BLaER1 treated with 17β-estradiol and CSF1 and Interleukin-3, amounts not matched to agents 10 nM and 100 nM (cell line): ENCODE results near the gene HDGFL3.

ENCODE experiments used
- H3K27ac ChIP-seq, 11 experiments: shearing (Covaris generic); formaldehyde crosslinking; 2 replicates each; pipeline ENCODE4 v1.8.1; 2022
- H3K27me3 ChIP-seq, 11 experiments: shearing (Covaris generic); formaldehyde crosslinking; 2 replicates each; pipeline ENCODE4 v1.8.1; 2022
- H3K36me3 ChIP-seq, 11 experiments: shearing (Covaris generic); formaldehyde crosslinking; 2 replicates each; pipeline ENCODE4 v1.8.1; 2022
- H3K4me1 ChIP-seq, 10 experiments: shearing (Covaris generic); formaldehyde crosslinking; 2 replicates each; pipeline ENCODE4 v1.8.1; 2022
- H3K4me2 ChIP-seq, 11 experiments: shearing (Covaris generic); formaldehyde crosslinking; 2 replicates each; pipeline ENCODE4 v1.8.1; 2022
- H3K4me3 ChIP-seq, 10 experiments: shearing (Covaris generic); formaldehyde crosslinking; 2 replicates each; pipeline ENCODE4 v1.8.1; 2022
- H3K9ac ChIP-seq, 11 experiments: shearing (Covaris generic); formaldehyde crosslinking; 2 replicates each; pipeline ENCODE4 v1.8.1; 2022
- H3K9me3 ChIP-seq, 11 experiments: shearing (Covaris generic); formaldehyde crosslinking; replicated peaks in 1 of 11; 2 replicates each; pipeline ENCODE4 v1.8.1; 2022
- H4K20me1 ChIP-seq, 11 experiments: shearing (Covaris generic); formaldehyde crosslinking; 2 replicates each; pipeline ENCODE4 v1.8.1; 2022
- Cebpa-rat ChIP-seq, 11 experiments: shearing (Covaris generic); IDR thresholded peaks; 2 replicates each; pipeline ENCODE4 v1.8.1; 2022

The HDGFL3 gene

DNA sequence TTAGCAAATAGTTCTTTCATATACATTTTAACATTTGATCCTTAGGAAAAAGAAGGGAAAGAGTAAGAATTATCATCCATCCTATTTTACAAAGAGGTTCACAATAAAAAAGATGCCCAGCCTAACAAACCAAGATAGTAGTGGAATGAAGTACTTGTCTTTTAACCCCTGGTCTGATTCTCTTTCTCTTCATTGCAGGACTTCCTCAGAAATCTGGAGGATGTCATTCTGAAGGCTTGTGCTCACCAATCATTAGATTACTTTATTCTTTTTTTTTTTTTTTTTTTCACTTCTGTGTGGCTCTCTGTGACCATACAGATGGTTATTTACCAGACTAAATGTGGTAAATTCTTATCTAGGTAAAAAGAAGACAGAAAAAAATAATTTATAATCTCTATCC lies 7.0 kb downstream of the HDGFL3 start:
- H3K4me1 ChIP-seq = peaks cover 11 to 40% (median 30%) of the 10 kb centered on the region in 10 experiments
- H3K4me2 ChIP-seq = no peak overlapping the region
- TF ChIP-seq Cebpa-rat (IDR thresholded peaks at IDR 0.05) = no peak
- H3K9me3 ChIP-seq = no peaks in the 10 kb centered on the region
- no peak overlapping the region for H3K27ac ChIP-seq
- no peak overlapping the region for H3K4me3 ChIP-seq
- peaks cover 0 to 13% (median 0%) of the 10 kb centered on the region in 11 experiments; a peak in 4 of 22 replicates for H3K36me3 ChIP-seq
- H3K27me3 ChIP-seq = no peaks in the 10 kb centered on the region
- H3K9ac ChIP-seq = no peak overlapping the region
- peaks cover 0 to 87% (median 45%) of the 10 kb centered on the region in 11 experiments; a peak in 17 of 22 replicates for H4K20me1 ChIP-seq

- Histone ChIP-seq H3K4me2 (0 out of 22 replicates have a peak overlapping the region, but pooled peaks of 2 of the 11 experiments have one; percentile 2 to 4), H3K9ac (no peak overlapping the region), H3K4me3 (no peak overlapping the region), H3K27me3 (no peaks in the 10 kb centered on the region), H3K36me3 (peaks cover 0 to 13% (median 0%) of the 10 kb centered on the region in 11 experiments; a peak in 4 of 22 replicates), H3K27ac (no peak overlapping the region), H3K9me3 (no peaks in the 10 kb centered on the region), H4K20me1 (peaks cover 0 to 83% (median 42%) of the 10 kb centered on the region in 11 experiments; a peak in 17 of 22 replicates), H3K4me1 (peaks cover 7 to 35% (median 26%) of the 10 kb centered on the region in 10 experiments)
- no peak for TF ChIP-seq Cebpa-rat (IDR thresholded peaks at IDR 0.05)
These were observed 7.5 kb downstream of the HDGFL3 start for GRCh38 chr15:83200162-83200561.

GRCh38 chr15:83199288-83199687 lies 8.3 kb downstream of the HDGFL3 start:
- H3K9me3 ChIP-seq = peaks cover 0 to 4% (median 0%) of the 10 kb centered on the region in 11 experiments; a peak in 3 of 22 replicates
- peaks cover 0 to 75% (median 35%) of the 10 kb centered on the region in 11 experiments; a peak in 17 of 22 replicates for H4K20me1 ChIP-seq
- no peak overlapping the region for H3K9ac ChIP-seq
- H3K36me3 ChIP-seq = peaks cover 0 to 16% (median 0%) of the 10 kb centered on the region in 11 experiments; a peak in 5 of 22 replicates
- TF ChIP-seq Cebpa-rat (IDR thresholded peaks at IDR 0.05) = no peak
- peaks cover 0 to 36% (median 18%) of the 10 kb centered on the region in 10 experiments; a peak in 15 of 20 replicates for H3K4me1 ChIP-seq
- H3K27ac ChIP-seq = no peak overlapping the region
- no peak overlapping the region for H3K4me3 ChIP-seq
- H3K4me2 ChIP-seq = peak overlapping the region in 3 of 11 experiments; percentile 4 to 22 (median 14); a peak in 3 of 22 replicates
- no peaks in the 10 kb centered on the region for H3K27me3 ChIP-seq

DNA sequence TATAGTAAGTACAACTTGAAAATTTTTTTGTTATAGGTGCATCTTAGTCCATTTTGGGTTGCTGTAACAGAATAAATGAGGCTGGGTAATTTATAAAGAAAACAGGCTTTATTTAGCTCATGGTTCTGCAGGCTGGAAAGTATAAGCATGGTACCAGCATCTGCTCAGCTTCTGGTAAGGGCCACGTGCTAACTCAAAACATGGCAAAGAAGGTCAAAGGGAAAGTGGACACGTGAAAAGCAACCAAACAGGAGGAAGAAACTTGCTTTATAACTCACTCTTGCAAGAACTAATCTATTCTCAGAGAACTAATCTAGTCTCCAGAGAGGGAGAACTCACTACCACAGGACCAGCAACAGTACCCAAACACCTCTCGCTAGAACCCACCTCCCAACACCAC lies 9.1 kb downstream of the HDGFL3 start:
- no peak overlapping the region for H3K4me2 ChIP-seq

DNA sequence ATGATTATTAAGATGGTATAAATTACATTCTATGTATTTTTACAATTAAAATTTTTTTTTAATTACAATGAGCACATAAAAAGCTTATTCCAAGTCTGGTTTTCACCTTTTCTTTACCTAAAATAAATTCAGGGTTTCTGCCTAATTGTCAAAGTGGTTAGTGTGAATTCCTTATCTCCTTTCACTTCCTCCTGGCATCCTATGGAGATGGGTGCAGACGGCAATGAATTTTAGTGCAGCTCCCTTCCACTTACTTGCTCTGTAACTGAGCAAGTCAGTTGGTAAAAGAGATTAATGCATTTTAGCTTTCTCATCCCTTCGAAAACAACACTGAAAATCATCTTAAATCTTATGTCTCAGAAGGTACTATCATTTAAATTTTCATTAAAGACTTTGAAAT lies 13.1 kb downstream of the HDGFL3 start:
- no peak overlapping the region; a peak in 1 of 22 replicates for H3K9ac ChIP-seq
- H3K27me3 ChIP-seq = no peaks in the 10 kb centered on the region
- H3K4me3 ChIP-seq = no peak overlapping the region
- H3K4me1 ChIP-seq = peaks cover 0 to 15% (median 6%) of the 10 kb centered on the region in 10 experiments; a peak in 10 of 20 replicates
- peaks cover 0 to 45% (median 29%) of the 10 kb centered on the region in 11 experiments; a peak in 17 of 22 replicates for H3K9me3 ChIP-seq
- peak overlapping the region in 1 of 11 experiments; percentile 28; a peak in 1 of 22 replicates for H3K4me2 ChIP-seq
- H3K27ac ChIP-seq = no peak overlapping the region
- H3K36me3 ChIP-seq = peaks cover 0 to 58% (median 42%) of the 10 kb centered on the region in 11 experiments; a peak in 19 of 22 replicates
- TF ChIP-seq Cebpa-rat (IDR thresholded peaks at IDR 0.05) = no peak
- H4K20me1 ChIP-seq = peaks cover 0 to 52% (median 16%) of the 10 kb centered on the region in 11 experiments; a peak in 14 of 22 replicates

More for the DNA sequence above, 9.1 kb downstream of the HDGFL3 start:
- no peak overlapping the region for H3K4me3 ChIP-seq
- no peak overlapping the region for H3K9ac ChIP-seq
- no peak overlapping the region for H3K27ac ChIP-seq
- H3K27me3 ChIP-seq = no peaks in the 10 kb centered on the region
- peaks cover 0 to 74% (median 40%) of the 10 kb centered on the region in 11 experiments; a peak in 17 of 22 replicates for H4K20me1 ChIP-seq
- no peak for TF ChIP-seq Cebpa-rat (IDR thresholded peaks at IDR 0.05)
- peaks cover 0 to 9% (median 5%) of the 10 kb centered on the region in 11 experiments; a peak in 17 of 22 replicates for H3K9me3 ChIP-seq
- peaks cover 0 to 40% (median 15%) of the 10 kb centered on the region in 10 experiments; a peak in 14 of 20 replicates for H3K4me1 ChIP-seq
- H3K36me3 ChIP-seq = peaks cover 0 to 24% (median 8%) of the 10 kb centered on the region in 11 experiments; a peak in 16 of 22 replicates

DNA sequence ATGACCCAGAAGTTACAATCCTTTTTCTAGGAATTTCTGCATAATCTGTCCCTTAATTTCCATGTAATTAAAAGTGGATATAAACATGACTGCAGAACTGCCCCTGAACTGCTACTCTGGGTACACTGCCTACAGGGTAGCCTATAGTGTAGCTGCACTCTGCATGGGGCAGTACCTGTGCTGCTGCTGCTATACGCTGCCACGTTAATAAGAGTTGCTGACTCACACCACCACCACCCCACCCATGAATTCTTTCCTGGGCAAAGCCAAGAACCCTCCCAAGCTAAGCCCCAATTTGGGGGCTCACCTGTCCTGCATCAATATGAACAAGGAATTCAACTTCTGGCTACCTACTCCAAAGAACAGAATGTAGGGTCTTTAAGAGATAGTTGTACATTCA lies 13.9 kb downstream of the HDGFL3 start:
- TF ChIP-seq Cebpa-rat (IDR thresholded peaks at IDR 0.05) = no peak
- peaks cover 0 to 14% (median 3%) of the 10 kb centered on the region in 10 experiments; a peak in 5 of 20 replicates for H3K4me1 ChIP-seq
- H3K9ac ChIP-seq = no peak overlapping the region
- no peaks in the 10 kb centered on the region for H3K27me3 ChIP-seq
- no peak overlapping the region for H3K4me3 ChIP-seq
- peaks cover 0 to 45% (median 14%) of the 10 kb centered on the region in 11 experiments; a peak in 13 of 22 replicates for H4K20me1 ChIP-seq
- H3K36me3 ChIP-seq = peaks cover under 1 to 64% (median 48%) of the 10 kb centered on the region in 11 experiments; a peak in 21 of 22 replicates
- H3K4me2 ChIP-seq = no peak overlapping the region
- H3K9me3 ChIP-seq = peaks cover 0 to 45% (median 29%) of the 10 kb centered on the region in 11 experiments; a peak in 17 of 22 replicates
- H3K27ac ChIP-seq = no peak overlapping the region

DNA sequence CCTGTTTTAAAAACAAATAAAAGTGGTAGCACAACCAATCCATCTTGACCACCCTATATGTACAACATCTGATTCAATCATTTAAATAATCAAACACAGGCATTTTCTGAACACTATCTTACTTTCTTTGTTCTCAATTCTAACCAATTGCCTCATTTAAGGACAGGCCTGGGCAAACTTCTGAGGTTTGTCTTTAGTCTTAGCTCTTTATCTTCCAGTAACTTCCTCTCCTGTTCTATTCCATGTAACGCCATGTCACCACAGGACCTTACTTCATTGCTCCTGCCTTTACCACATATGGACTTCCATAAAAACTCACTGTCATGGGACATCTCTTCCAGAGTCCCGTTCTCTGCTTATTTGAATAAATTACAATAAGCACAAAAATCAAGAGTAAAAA lies 14.9 kb downstream of the HDGFL3 start:
- H3K4me2 ChIP-seq = no peak overlapping the region
- H3K27ac ChIP-seq = no peak overlapping the region
- H3K9ac ChIP-seq = no peak overlapping the region
- H3K4me1 ChIP-seq = peaks cover 0 to 14% (median 0%) of the 10 kb centered on the region in 10 experiments; a peak in 5 of 20 replicates
- TF ChIP-seq Cebpa-rat (IDR thresholded peaks at IDR 0.05) = no peak
- H3K27me3 ChIP-seq = no peaks in the 10 kb centered on the region
- peaks cover 0 to 52% (median 33%) of the 10 kb centered on the region in 11 experiments; a peak in 18 of 22 replicates for H3K9me3 ChIP-seq
- no peak overlapping the region for H3K4me3 ChIP-seq
- H3K36me3 ChIP-seq = peaks cover 10 to 72% (median 58%) of the 10 kb centered on the region in 11 experiments; a peak in 21 of 22 replicates
- H4K20me1 ChIP-seq = peaks cover 0 to 37% (median 11%) of the 10 kb centered on the region in 11 experiments; a peak in 8 of 22 replicates

DNA sequence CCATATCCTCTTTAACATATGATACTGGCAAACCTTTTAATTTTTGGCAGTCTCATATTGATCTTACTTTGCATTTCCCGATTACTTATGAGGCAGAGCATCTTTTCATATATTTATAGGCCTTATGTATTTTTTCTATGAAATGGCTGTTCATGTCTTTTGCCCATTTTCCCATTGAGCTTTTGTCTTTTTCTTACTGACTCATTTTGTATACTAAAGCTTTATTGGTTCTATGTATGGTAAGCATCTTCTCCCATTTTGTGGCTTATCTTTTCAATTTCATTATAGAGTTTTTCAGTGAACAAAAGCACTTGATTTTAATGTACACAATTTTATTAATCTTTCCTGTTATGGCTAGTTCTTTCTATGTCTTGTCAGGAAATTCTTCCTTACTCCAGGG lies 17.2 kb downstream of the HDGFL3 start:
- TF ChIP-seq Cebpa-rat (IDR thresholded peaks at IDR 0.05) = no peak

DNA sequence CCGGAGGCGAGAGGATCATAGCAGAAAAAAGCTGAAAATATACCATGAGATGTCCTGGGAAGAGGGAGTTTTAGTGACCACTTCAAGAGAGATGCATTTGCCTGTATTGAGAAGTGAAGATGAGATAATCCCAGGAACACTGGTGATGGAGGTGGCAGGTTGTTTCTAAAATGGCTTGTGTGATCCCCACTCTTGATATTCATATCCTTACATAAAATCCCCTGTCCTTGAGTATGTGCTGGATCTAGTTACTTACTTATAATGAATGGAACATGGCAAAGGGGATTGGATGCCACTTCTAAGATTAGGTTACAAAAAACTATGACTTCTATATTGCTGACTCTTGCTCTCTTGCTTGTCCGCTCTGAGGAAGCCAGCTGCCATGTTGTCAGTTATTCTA lies 22.1 kb downstream of the HDGFL3 start:
- Histone ChIP-seq H3K4me1 (no peaks in the 10 kb centered on the region), H3K4me3 (no peak overlapping the region), H3K36me3 (peaks cover 16 to 71% (median 58%) of the 10 kb centered on the region in 11 experiments; a peak in 21 of 22 replicates), H3K27me3 (no peaks in the 10 kb centered on the region), H3K4me2 (no peak overlapping the region), H3K27ac (no peak overlapping the region), H3K9ac (no peak overlapping the region), H4K20me1 (peaks cover 0 to 28% (median 5%) of the 10 kb centered on the region in 11 experiments; a peak in 6 of 22 replicates), H3K9me3 (peaks cover 0 to 31% (median 11%) of the 10 kb centered on the region in 11 experiments; a peak in 11 of 22 replicates)
- no peak for TF ChIP-seq Cebpa-rat (IDR thresholded peaks at IDR 0.05)

More for the DNA sequence above, 17.2 kb downstream of the HDGFL3 start:
- Histone ChIP-seq H3K27ac (no peak overlapping the region), H3K36me3 (peaks cover 16 to 90% (median 78%) of the 10 kb centered on the region in 11 experiments; a peak in 21 of 22 replicates), H4K20me1 (peaks cover 0 to 30% (median 6%) of the 10 kb centered on the region in 11 experiments; a peak in 8 of 22 replicates), H3K4me3 (no peak overlapping the region), H3K4me2 (no peak overlapping the region), H3K9ac (no peak overlapping the region), H3K9me3 (peaks cover 0 to 58% (median 37%) of the 10 kb centered on the region in 11 experiments; a peak in 19 of 22 replicates), H3K27me3 (no peaks in the 10 kb centered on the region), H3K4me1 (peaks cover 0 to 14% (median 0%) of the 10 kb centered on the region in 10 experiments; a peak in 5 of 20 replicates)
